GM21786 (cell line): Measurements from ENCODE around the gene LOXL1.
A peak's percentile ranks its signal among the peaks of the same experiment; 100 is the strongest.

Experiments used
- ATAC-seq: cut with Tn5 transposase; IDR thresholded peaks from one replicate; pipeline ENCODE4 v1.9.1; 2021; ENCODE audit not compliant: unreplicated experiment

Gene LOXL1

DNA sequence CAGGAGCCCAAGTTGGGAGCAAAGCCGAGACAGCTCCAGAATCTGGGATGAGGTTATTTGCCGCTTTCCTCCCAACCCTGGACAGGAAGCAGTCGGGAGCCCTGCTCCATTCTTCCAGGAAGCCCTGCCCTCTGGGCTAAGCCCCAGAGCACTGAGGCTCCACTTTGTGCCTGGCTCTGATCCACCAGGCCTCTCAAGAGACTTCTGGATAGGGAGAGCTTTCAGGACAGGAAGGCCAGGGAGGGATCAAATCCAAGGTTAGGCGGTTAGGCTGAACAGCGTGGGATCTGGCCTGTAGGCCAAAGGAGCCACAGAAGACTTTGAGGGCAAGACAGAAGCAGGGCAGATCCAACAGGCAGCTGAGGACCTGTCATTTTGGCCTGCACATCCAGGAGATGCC lies 65.0 kb downstream of the LOXL1 start:
- ATAC-seq, result no peak

DNA sequence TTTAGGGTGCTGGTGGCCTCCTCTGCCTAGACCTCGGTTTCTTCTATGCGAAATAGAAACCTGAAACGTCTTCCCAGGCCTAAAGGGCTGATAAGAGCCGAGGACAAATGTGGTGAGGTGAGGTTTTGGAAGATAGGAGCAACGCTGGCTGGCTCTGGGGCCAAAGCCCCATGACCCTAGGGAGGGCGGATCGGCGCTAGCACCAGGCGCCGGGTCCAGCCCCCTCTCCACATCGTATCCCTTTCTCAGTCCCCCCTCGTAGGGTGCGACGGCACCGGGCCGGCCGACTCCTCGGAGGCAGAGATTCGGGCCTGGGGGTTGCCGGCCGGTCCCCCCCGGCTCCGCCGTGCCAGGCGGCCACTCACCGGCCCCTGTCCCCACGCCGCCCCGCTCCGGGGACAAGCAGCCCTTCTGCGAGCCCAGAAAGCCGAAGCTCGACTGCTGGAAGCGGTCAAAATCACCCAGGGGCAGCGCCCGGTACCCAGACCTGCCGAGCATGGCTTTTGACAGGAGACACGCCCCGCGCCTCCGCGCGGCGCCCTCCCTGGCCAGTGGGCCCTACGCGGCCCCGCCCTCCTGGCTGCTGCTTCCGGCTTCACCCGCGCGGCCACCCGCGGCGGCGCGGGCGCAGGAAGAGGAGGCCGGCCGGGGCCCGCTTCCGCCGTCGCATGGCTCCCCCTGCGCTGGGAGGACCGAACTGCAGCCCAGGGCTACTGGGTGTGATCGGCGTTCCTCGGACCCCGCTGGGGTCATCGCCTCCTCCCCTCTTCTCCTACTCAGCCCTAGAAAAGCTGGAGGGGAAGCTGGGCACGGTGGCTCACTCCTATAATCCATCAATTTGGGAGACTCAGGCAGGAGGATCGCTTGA lies 65.7 kb downstream of the LOXL1 start, which contains the start of gene STOML1:
STOML1 (minus strand) TSS at position 570 of the 868 bp plus-strand sequence; CDS start at position 498, 72 bp downstream.
- ATAC-seq, result peak; percentile 62

DNA sequence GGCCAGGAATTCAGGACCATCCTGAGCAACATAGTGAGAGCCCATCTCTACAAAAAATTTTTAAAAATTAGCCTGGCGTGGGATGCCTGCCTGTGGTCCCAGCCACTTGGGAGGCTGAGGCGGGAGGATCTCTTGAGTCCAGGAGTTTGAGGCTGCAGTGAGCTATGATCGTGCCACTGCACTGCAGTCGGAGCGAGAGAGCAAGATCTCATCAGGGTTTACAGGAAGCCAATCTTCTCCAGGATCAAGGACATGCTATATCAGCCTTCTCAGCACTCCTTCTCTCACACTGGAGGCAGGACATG lies 66.3 kb downstream of the LOXL1 start:
- no peak for ATAC-seq

GRCh38 chr15:73993211-73993994 lies 67.1 kb downstream of the LOXL1 start:
- ATAC-seq, result no peak

DNA sequence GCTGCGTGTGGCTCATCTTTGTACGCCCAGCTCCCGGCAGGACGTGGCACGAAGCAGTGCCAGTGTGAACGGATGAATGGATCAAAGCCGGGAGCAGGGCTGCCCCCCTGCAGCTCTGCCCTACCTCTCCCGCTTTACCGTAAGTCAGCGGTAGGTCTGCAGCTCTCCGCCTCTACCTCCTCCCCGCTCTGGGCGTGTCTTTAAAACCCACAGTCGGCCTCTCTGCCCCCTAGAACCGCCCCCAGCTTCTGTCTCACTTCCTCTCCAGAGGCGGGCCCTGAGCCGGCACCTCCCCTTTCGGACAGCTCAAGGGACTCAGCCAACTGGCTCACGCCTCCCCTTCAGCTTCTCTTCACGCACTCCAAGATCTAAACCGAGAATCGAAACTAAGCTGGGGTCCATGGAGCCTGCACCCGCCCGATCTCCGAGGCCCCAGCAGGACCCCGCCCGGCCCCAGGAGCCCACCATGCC lies 68.2 kb downstream of the LOXL1 start, which contains the start of gene PML:
PML (plus strand) TSS at position 304 of the 471 bp plus-strand sequence; CDS start at position 401, 97 bp downstream.
- peak; percentile 71 for ATAC-seq

GRCh38 chr15:73994912-73995622 lies 68.8 kb downstream of the LOXL1 start:
- no peak for ATAC-seq

DNA sequence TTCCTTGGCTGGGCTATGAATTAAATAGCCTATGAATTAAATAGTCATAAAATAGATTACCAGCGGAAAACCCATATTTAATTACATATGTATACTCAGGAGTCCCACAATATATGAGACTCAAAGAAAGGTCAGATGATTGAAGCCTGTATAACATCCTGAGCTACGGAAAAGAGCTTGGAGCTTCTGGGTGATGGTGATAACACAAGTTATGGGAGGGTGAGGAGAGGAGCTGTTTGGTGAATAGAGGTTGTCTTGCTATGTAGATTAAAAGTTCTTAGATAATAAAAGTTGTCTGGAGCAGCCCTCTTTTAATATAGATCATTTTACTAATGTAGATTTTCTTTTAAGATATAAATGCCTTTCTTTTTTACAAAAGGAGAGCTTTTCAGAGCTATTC lies 70.0 kb downstream of the LOXL1 start:
- ATAC-seq, result no peak

- no peak for ATAC-seq
Measured at GRCh38 chr15:73996939-73997338, 70.7 kb downstream of the LOXL1 start.

GRCh38 chr15:73997986-73998385 lies 71.7 kb downstream of the LOXL1 start:
- no peak for ATAC-seq
